ENCODE results near the gene ASS1.

The ASS1 gene

GRCh38 chr9:130458027-130458803, 13.5 kb downstream of the ASS1 start:
- DNase-seq: no peak

DNA sequence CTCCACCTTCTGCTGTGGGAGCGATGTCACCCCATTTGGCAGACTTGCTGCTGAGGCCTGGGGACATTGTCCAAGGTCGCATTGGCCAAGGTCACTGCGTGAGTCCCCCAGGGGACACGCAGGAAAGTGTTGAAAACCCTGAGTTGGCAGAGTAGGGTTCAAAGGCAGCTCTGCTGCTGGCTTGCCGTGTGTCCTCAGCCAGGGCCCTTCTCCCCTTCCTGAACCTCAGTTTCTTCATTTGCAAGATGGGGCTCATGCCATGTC, 14.0 kb downstream of the ASS1 start:
- no peak for DNase-seq

- no peak for DNase-seq
Observed at GRCh38 chr9:130459151-130459550, 14.4 kb downstream of the ASS1 start.

DNA sequence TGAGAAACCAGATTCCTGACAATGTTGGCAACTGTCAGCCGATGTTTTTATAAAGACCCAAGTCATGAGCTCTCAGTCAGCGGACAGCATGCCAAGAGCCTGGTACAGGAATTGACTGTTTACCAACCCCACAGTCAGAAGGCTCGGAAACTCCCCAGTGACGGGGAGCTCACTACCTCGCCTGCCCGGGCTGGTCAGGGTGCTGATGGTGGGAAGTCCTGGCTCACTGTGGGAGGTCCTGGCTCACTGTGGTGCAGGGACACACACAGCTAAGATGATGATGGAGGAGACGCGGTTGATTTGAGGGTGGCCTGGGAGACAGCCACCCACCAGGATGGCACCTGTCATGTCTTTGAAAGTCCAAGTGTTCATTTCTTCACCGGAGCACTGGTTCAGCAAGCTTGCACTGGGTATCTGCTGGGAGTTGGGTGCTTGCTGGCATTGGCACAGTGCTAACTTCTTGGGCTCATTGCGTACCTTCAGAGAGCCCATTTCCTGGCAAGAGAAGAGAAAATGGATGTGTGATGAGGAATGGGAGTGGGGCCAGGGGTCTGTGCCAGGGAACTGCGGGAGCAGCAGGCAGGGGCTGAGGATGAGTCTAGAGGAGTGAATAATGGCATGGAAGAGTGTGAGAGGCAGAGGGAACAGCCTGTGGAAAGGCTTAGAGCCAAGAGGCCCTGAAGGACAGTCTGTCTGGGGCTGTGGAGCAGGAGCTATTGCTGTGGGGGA, 15.3 kb downstream of the ASS1 start:
- no peak for DNase-seq

DNA sequence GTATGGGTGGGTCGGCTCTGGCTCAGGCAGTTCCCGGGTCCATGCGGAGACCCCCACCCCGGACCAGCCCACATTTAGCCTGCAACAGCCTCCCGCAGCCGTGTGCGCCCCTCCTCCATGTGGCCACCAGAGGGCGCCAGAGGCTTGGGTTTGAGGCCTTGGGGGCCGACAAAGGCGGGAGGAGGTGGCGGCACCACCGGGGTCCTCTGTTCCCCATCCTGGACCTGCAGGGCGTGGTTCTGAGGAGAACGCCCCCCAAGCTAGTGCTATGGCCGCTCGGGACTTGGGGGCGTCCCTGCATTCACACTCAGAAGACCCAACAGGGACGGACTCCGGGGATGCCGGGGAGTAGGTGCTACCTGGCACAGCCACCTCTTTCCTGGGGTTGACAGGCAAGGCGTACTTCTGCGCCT, 16.5 kb downstream of the ASS1 start:
- DNase-seq: peak; percentile 80

- DNase-seq: no peak
Observed at GRCh38 chr9:130461731-130462130, 17.0 kb downstream of the ASS1 start.

DNA sequence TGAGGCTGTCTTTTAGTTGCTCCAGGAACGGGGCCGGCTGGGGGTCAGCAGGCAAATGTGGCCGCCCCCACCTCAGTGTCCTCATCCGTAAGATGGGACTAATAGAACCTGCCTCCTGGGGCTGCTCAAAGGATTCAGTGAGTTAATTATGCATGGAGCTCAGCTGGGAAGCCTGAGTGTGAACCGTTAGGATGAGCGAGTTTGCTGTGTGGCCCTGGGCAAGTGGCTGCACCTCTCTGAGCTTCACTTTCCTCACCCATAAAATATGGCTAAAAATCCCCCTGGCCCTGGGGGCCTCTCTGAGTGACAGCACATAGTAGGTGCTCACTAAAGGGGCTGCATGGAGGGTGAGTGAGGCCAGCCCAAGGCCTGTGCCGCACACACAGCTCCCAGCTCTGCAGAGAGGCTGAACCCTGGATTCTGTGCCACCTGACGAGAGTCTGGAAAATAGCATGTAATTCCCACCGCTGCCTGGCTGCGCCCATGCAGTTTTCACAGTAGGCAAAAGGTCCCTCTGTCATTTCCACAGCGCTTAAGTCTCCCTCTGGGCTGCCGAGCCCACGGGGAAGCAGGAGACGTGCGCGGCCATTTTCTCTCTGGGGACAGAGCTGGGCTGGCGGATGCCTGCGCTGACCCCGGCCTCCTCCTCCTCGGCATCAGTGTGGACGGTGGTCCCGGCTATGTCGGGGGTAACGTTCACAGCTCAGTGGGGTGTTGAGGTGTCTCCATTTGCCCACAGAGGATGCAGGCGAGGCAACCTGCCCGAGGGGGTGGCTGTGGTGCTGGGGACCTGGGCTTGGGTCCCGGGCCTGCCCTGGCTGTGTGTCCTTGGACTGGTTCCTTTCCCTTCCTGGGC, 18.2 kb downstream of the ASS1 start:
- DNase-seq: no peak

- DNase-seq: no peak
Observed at GRCh38 chr9:130463763-130464745, 19.3 kb downstream of the ASS1 start.

GRCh38 chr9:130465383-130466096, 20.8 kb downstream of the ASS1 start:
- DNase-seq: no peak

DNA sequence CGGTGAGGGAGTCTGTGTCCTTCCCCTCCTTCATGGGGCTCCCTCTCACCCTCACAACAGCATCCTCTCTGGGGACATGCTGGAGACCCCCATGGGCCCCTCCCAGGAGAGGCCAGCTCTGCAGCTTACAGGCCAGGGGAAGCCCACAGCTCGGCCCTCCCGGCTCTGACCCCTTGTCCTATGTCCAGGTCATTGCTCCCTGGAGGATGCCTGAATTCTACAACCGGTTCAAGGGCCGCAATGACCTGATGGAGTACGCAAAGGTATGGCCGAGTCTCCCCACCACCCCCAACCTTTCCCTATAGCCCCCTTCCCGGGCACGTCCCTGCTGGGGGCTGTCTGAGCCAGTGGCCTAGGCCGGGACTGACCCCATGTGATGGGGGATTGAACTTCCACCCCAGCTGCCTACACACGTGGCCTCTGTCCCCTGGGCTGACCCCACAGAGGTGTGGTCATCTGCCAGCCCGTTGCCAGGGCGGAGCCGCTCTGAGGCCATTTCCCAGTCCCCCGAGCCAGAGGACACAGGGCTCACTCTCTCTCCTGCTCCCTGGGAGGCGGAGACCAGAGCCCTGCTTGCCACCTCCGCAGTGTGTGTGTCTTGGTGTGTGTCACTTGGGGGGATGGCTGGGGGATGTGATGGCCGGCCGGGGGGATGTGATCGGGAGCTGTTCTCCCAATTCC, 21.9 kb downstream of the ASS1 start:
- DNase-seq: no peak

DNA sequence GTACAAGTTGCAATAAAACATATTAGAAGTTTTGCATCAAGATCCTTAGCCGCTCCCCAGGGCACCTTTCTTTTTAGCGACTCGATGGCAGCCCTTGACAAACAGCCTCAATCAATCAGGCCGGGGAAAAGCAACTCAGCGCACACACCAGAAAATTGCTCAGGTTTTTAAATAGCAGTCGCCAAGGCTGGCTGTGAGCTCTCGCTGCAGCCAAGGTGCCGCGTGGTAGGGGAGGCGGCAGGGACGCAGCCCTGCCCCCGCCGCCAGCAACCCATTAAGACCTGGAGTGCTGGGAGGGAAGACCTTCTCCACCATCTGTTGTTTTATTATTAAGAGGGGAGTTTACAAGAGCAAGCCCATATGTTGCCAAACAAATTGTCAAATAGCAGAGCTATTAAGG, 22.6 kb downstream of the ASS1 start:
- DNase-seq: no peak

GRCh38 chr9:130468566-130468965, 23.8 kb downstream of the ASS1 start:
- DNase-seq: no peak

- DNase-seq: no peak
Observed at GRCh38 chr9:130470269-130470668, 25.5 kb downstream of the ASS1 start.

DNA sequence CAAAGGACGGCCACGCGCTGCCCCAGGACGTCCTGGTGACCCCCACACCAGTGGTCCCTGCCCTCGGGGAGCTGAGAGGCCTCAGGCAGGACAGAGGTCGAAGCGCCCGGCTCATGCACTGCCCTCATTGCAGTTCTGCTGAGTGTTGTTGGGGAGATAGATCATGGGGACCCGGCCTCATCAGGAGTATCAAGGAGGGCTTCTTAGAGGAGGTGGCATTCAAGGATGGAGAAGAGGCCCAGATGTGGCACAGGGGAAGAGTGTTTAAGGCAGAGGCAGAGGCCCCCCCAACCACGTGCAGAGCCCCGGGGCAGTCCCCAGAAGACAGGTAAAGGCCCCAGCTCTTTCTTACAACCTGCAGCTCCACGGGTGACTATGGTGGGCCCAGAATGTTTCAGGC, 26.2 kb downstream of the ASS1 start:
- no peak for DNase-seq

DNA sequence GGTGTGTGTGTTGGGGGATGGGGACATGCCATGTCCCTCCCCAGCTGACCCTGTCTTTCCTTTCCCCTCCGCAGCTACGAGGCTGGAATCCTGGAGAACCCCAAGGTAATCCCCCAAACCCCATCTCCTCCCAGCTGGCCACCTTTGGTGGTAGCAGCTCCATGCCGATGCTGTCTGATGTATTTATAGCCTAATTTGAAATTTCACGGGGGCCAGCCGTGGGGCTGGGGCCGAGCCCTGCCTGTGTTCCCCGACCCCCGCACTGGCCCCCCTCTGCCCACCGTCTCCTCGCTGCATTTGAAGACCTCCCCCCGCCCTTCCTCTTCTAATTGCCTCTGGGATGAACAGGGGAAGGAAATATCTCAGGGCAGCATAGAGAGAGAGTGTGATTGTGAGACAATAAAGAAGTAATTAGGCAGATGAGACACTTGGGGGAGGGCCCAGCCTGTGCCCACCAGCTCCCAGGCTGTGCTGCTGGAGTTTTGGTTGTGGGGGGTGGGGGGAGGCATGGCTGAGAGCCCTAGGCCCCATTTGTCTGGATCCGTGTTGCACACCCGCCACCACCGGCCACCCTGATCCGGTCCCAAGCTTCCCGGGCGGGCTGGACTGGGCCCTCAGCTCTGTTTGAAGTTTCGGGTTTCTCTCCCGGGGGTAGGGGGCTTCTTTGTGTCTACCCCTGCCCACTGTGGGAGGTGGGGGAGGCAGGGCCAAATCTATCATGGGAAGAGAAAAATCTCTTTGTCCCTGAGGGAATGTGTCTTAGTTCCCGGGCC, 26.8 kb downstream of the ASS1 start:
- DNase-seq: no peak

- no peak for DNase-seq
Observed at GRCh38 chr9:130472184-130472705, 27.5 kb downstream of the ASS1 start.

DNA sequence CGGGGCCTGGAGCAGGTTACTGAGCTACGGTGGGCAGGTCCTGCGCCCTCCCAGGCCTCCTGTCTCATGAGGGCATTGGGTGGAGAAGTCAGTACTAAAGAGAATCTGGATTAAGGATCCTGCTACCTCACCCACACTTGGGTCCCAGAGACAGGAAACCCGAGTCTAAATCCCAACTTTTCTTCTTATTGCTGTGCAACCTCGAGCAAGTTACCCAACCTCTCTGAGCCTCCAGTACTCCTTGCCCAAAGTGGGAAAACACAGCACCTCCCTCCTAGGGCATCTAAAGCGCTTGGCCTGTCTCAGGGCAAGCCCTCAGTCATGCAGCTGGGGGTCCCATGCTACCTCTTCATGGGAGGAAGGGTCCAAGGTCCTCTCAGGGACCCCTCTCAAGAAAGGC, 28.2 kb downstream of the ASS1 start:
- DNase-seq: no peak

DNA sequence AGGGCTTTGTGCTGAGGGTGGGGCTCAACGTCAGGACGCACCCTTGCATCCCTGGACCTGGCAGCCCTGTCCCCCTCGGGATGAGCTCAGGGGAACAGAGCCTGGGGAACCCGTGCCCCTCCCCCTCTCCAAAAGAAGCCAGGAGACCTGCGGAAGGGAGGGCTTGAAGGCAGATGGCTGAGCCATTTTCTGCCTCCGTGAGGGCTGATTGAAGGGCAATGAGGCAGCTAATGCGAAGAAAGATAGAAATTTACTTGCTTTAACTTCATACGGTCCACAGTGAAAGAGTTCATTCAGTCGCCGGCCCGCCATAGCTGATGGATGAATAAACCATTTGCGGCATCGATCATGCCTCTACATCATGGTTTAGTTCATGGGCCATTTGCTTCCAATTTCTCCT, 28.8 kb downstream of the ASS1 start:
- DNase-seq: no peak

- DNase-seq: no peak
Observed at GRCh38 chr9:130474106-130474505, 29.3 kb downstream of the ASS1 start.

GRCh38 chr9:130476151-130476730, 31.5 kb downstream of the ASS1 start:
- DNase-seq: no peak
